Endothelial cell of umbilical vein (primary cell): Measurements from ENCODE around the gene CDY1. TPM values are rescaled to one million over a fixed set of nuclear protein-coding genes. Genes with fewer than 3 reads are reported as not detected.
"Not testable (repeated sequence)": the region's sequence is repeated elsewhere in the genome, so short reads cannot be mapped to it uniquely, and the experiment has no call there.

Experiments used
- Bru-seq: library from RNA; stranded (reverse); fragments of 400-500 nt; gene quantifications from one replicate; lab custom pipeline; 2021; lab: Mats Ljungman, UMichigan
- BruChase-seq, 2 experiments: library from RNA; stranded (reverse); fragments of 400-500 nt; gene quantifications; one replicate each; lab custom pipeline; 2021; lab: Mats Ljungman, UMichigan
- BruUV-seq: library from RNA; stranded (reverse); fragments of 400-500 nt; replicated peaks from 2 replicates; lab custom pipeline; 2021; lab: Mats Ljungman, UMichigan
- CTCF ChIA-PET: fragments of 300-600, 350-600 bp; sonication (Branson Sonifier 250); formaldehyde crosslinking; loops from one replicate; lab custom pipeline; 2021; ENCODE audit warnings: antibody characterized with exemption, inconsistent platforms; lab: Charles Lee
- POLR2A ChIA-PET: fragments of 300-600, 350-600 bp; sonication (Branson Sonifier 250); formaldehyde crosslinking; loops from one replicate; lab custom pipeline; 2021; ENCODE audit warnings: antibody characterized with exemption, inconsistent platforms; lab: Charles Lee
- DNase-seq: peaks from one replicate; pipeline ENCODE4 v3.0.0-alpha.2; 2011; ENCODE audit warnings: low read depth, low spot score
- FAIRE-seq: peaks from 2 replicates; lab custom pipeline; 2011; peaks lifted over from hg19 to GRCh38; lab: Jason Lieb, UNC
- H2AFZ ChIP-seq: 2 replicates; pipeline ENCODE4 v1.6.0; 2012; ENCODE audit warnings: low read depth, low read length, control low read depth, inconsistent platforms
- H3K27ac ChIP-seq: 2 replicates; pipeline ENCODE4 v1.5.1; 2011; ENCODE audit warnings: low read depth, mild to moderate bottlenecking, control low read depth, low read length, moderate library complexity; ENCODE audit not compliant: insufficient read depth
- H3K27me3 ChIP-seq, 2 experiments: 2 replicates each; pipeline versions ENCODE4 v1.6.0 to v1.6.1; 2011; ENCODE audit warnings: low read length in 2 of 2, mixed read lengths in 1 of 2; ENCODE audit not compliant: control insufficient read depth in 2 of 2, insufficient read depth in 2 of 2
- H3K36me3 ChIP-seq, 2 experiments: 2 replicates in 1 of 2; 3 replicates in 1 of 2; pipeline ENCODE4 v1.5.1; 2011; ENCODE audit warnings: low read length in 2 of 2, mild to moderate bottlenecking in 1 of 2, moderate library complexity in 1 of 2; ENCODE audit not compliant: control insufficient read depth in 2 of 2, insufficient read depth in 2 of 2; ENCODE audit errors: extremely low read depth in 1 of 2
- H3K4me1 ChIP-seq: 3 replicates; pipeline ENCODE4 v1.5.1; 2011; ENCODE audit warnings: mild to moderate bottlenecking, low read length; ENCODE audit not compliant: control insufficient read depth, insufficient read depth; ENCODE audit errors: extremely low read depth
- H3K4me2 ChIP-seq: 2 replicates; pipeline ENCODE4 v1.6.1; 2011; ENCODE audit warnings: low read length, control low read depth, mixed read lengths; ENCODE audit not compliant: insufficient read depth
- H3K4me3 ChIP-seq, 3 experiments: fragments of 200-600 bp in 1 of 3; sonication (generic), shearing (Covaris generic) in 1 of 3; replicated peaks in 1 of 3; 2 replicates each; pipeline ENCODE4 v1.5.1; 2011 to 2016; ENCODE audit warnings: control low read depth in 3 of 3, low read length in 3 of 3, mild to moderate bottlenecking in 2 of 3, inconsistent platforms in 1 of 3, low read depth in 1 of 3, moderate library complexity in 1 of 3; ENCODE audit not compliant: insufficient read depth in 1 of 3
- H3K79me2 ChIP-seq: 2 replicates; pipeline ENCODE4 v1.6.0; 2012; ENCODE audit warnings: low read length, inconsistent platforms; ENCODE audit not compliant: control insufficient read depth, insufficient read depth
- H3K9ac ChIP-seq: replicated peaks from 2 replicates; pipeline ENCODE3; 2011; ENCODE audit warnings: low read length, control low read depth; ENCODE audit not compliant: insufficient read depth; ENCODE audit errors: extremely low read depth
- H3K9me1 ChIP-seq: replicated peaks from 3 replicates; pipeline ENCODE4 v1.6.0; 2011; ENCODE audit warnings: mild to moderate bottlenecking, low read length; ENCODE audit not compliant: control insufficient read depth, insufficient read depth; ENCODE audit errors: extremely low read depth
- H3K9me3 ChIP-seq: replicated peaks from 2 replicates; pipeline ENCODE4 v1.5.1; 2012; ENCODE audit warnings: low read length, inconsistent platforms; ENCODE audit not compliant: control insufficient read depth, insufficient read depth
- H4K20me1 ChIP-seq: replicated peaks from 2 replicates; pipeline ENCODE3; 2011; ENCODE audit warnings: mild to moderate bottlenecking, low read length; ENCODE audit not compliant: control insufficient read depth, insufficient read depth; ENCODE audit errors: extremely low read depth
- dilution Hi-C: fragments of 300-500 bp; cut with MboI; formaldehyde crosslinking; loops from one replicate; pipeline ENCODE4 v1.15.0; 2019; ENCODE audit warnings: low sequenced_read_pairs; ENCODE audit not compliant: extremely low pct_ligation_motif_present
- intact Hi-C: fragments of 100-400 bp; cut with micrococcal nuclease; formaldehyde crosslinking; loops from one replicate; pipeline ENCODE4 v1.10.0; 2022
- long read RNA-seq: library from polyadenylated mRNA; stranded (forward); transcript quantifications from one replicate; pipeline ENCODE4 v2.0.0, GENCODE V29; 2021
- polyA minus RNA-seq, 3 experiments: library from RNA; depleted of rRNA, polyadenylated mRNA; stranded (reverse); fragments of >200 nt; gene quantifications; 1 replicate in 1 of 3; 2 replicates in 2 of 3; pipeline ENCODE4 v1.2.3, GENCODE V29; 2011
- polyA plus RNA-seq, 4 experiments: library from polyadenylated mRNA; depleted of rRNA in 3 of 4; stranded (reverse) in 3 of 4; unstranded in 1 of 4; fragments of >200 nt; gene quantifications; 2 replicates each; pipeline versions ENCODE4 v1.2.1 to v1.2.3, GENCODE V29; 2011 to 2012; ENCODE audit warnings: missing spikeins in 1 of 4
- total RNA-seq: library from RNA; stranded (reverse); gene quantifications from 2 replicates; pipeline ENCODE4 v1.2.3, GENCODE V29; 2021

Gene CDY1
- total RNA-seq (not detected in 2 replicates), polyA plus RNA-seq (not detected in 2 replicates), polyA minus RNA-seq (not detected in 2 replicates), Bru-seq, nascent RNA (not detected), BruChase-seq, experiment 1, labeled RNA remaining after a 6-hour chase (not detected), BruChase-seq, experiment 2, labeled RNA remaining after a 2-hour chase (not detected)
- not detected in 2 replicates for polyA plus RNA-seq (2011; cell fraction: cytosol; rRNA removed)
- not detected in 2 replicates for polyA plus RNA-seq (2011; cell fraction: nucleus; rRNA removed)
- polyA plus RNA-seq (2012): not detected in 2 replicates
- polyA minus RNA-seq (2011; cell fraction: cytosol; rRNA and poly(A)+ RNA removed): not detected
- polyA minus RNA-seq (2011; cell fraction: nucleus; rRNA and poly(A)+ RNA removed): not detected in 2 replicates
- long read RNA-seq: 0 reads

DNA sequence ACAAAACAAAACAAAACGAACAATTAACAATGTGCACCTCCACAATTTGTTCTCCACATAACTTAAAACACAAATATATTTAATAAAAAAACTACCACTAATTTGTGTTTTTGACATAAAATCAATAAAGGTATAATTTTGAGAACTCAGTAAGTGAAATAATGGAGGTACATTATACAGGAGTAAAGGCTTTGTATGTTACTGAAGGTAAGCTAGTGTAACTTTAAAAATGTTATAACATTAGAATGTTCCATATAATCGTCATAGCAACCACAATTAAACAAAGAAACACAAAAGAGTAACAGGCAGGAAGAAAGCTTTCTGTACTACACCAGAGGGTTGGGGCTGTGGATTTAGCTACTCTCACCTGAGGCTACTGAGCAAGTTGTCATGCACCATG, at the start of gene CDY1:
TSS of gene CDY1 (plus strand) at position 301 of the 400 bp plus-strand sequence. CDS start 326 bp downstream, outside the sequence.
- H4K20me1 ChIP-seq, H3K9me1 ChIP-seq, H3K27ac ChIP-seq, H3K4me1 ChIP-seq, H3K4me2 ChIP-seq, CTCF ChIA-PET, dilution Hi-C loops, BruUV-seq, H3K36me3 ChIP-seq, FAIRE-seq, intact Hi-C loops, H3K79me2 ChIP-seq, DNase-seq, H2AFZ ChIP-seq, H3K4me3 ChIP-seq, H3K9ac ChIP-seq, POLR2A ChIA-PET, H3K27me3 ChIP-seq, H3K9me3 ChIP-seq: not testable (repeated sequence)

DNA sequence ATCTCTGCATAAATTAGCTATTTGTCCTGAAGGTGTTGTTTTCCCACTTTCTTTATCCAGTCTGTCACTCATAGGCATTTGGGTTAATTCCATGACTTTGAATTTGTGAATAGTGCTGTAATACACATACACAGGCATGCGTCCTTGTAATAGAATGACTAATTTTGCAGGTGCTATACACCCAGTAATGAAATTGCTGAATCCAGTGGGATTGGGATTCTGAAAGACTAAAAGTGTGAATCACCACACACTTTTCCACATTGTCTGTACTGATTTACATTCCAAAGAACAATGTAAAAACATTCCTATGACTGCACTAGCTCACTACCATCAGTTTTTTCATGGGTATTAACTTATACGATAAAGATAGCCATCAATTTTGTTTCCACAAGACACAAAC, 28.6 kb upstream of the CDY1 start:
- H3K9me3 ChIP-seq, CTCF ChIA-PET, FAIRE-seq, H3K79me2 ChIP-seq, H2AFZ ChIP-seq, H3K27ac ChIP-seq, H3K36me3 ChIP-seq, intact Hi-C loops, dilution Hi-C loops, H3K4me1 ChIP-seq, H4K20me1 ChIP-seq, H3K27me3 ChIP-seq, BruUV-seq, H3K9me1 ChIP-seq, H3K4me2 ChIP-seq, DNase-seq, POLR2A ChIA-PET, H3K4me3 ChIP-seq, H3K9ac ChIP-seq: not testable (repeated sequence)

- H3K9ac ChIP-seq, DNase-seq, CTCF ChIA-PET, H3K4me2 ChIP-seq, POLR2A ChIA-PET, H3K36me3 ChIP-seq, H3K4me3 ChIP-seq, H3K79me2 ChIP-seq, H4K20me1 ChIP-seq, dilution Hi-C loops, H3K27me3 ChIP-seq, FAIRE-seq, BruUV-seq, H2AFZ ChIP-seq, intact Hi-C loops, H3K9me3 ChIP-seq, H3K4me1 ChIP-seq, H3K9me1 ChIP-seq, H3K27ac ChIP-seq: not testable (repeated sequence)
Observed at GRCh38 chrY:25620209-25620608, 1.7 kb upstream of the CDY1 start.

DNA sequence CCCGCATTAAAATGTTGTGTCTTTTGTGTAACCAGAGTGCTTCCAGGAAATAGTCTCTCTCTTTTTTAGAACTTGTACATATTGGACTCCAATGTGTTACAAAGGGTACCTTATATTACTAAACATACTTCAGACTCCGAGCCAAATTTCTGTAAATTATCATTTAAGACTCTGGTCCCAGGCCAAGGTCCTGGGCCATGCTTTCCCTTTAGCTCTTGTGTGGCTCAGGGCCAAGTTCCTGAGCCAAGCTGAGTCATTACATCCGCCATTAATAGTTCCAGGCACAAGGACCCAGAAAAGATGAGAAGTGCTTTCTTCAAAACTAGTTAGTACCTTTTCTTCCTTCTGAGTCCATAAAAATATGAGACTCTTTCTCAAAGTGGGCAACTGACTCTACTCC, 4.6 kb downstream of the CDY1 start:
- H3K9ac ChIP-seq, H3K79me2 ChIP-seq, H3K27me3 ChIP-seq, H3K36me3 ChIP-seq, FAIRE-seq, H2AFZ ChIP-seq, POLR2A ChIA-PET, BruUV-seq, intact Hi-C loops, H3K4me2 ChIP-seq, CTCF ChIA-PET, DNase-seq, dilution Hi-C loops, H3K27ac ChIP-seq, H3K9me3 ChIP-seq, H3K4me1 ChIP-seq, H3K4me3 ChIP-seq, H3K9me1 ChIP-seq, H4K20me1 ChIP-seq: not testable (repeated sequence)
